GM12801 (cell line): ENCODE measurements around the gene RRAGD.

Experiments used
- CTCF ChIP-seq: IDR thresholded peaks from one replicate; pipeline ENCODE4 v1.5.1; 2011; ENCODE audit warnings: control low read depth; ENCODE audit not compliant: insufficient read length; ENCODE audit errors: extremely low read depth

Gene RRAGD

GRCh38 chr6:89443658-89444057 lies 31.6 kb upstream of the RRAGD start:
- TF ChIP-seq CTCF, result no peak

GRCh38 chr6:89440200-89440599 lies 28.1 kb upstream of the RRAGD start:
- no peak for TF ChIP-seq CTCF

GRCh38 chr6:89439014-89439413 lies 26.9 kb upstream of the RRAGD start:
- no peak for TF ChIP-seq CTCF

- TF ChIP-seq CTCF, result no peak
Measured at GRCh38 chr6:89438248-89438647, 26.2 kb upstream of the RRAGD start.

GRCh38 chr6:89436226-89436625 lies 24.2 kb upstream of the RRAGD start:
- TF ChIP-seq CTCF, result no peak

- no peak for TF ChIP-seq CTCF
Measured at GRCh38 chr6:89434954-89435353, 22.9 kb upstream of the RRAGD start.

GRCh38 chr6:89434150-89434499 lies 22.1 kb upstream of the RRAGD start:
- no peak for TF ChIP-seq CTCF

- no peak for TF ChIP-seq CTCF
Measured at GRCh38 chr6:89433252-89434149, 21.4 kb upstream of the RRAGD start.
